Hepatocyte (in vitro differentiated cells): Measurements from ENCODE around the gene CAB39. TPM values are rescaled to one million over a fixed set of nuclear protein-coding genes. Genes with fewer than 3 reads are reported as not detected.
"Not testable (repeated sequence)": the region's sequence is repeated elsewhere in the genome, so short reads cannot be mapped to it uniquely, and the experiment has no call there.

ENCODE experiments used
- DNase-seq: peaks from one replicate; pipeline ENCODE4 v3.0.0-alpha.2; 2016; ENCODE audit warnings: low spot score
- H2AFZ ChIP-seq: fragments of 200-600 bp; sonication (generic); 2 replicates; pipeline ENCODE4 v1.6.0; 2016; ENCODE audit warnings: antibody characterized with exemption, mild to moderate bottlenecking
- H3K27ac ChIP-seq: fragments of 200-600 bp; sonication (generic); 2 replicates; pipeline ENCODE4 v1.5.1; 2016; ENCODE audit warnings: mild to moderate bottlenecking
- H3K27me3 ChIP-seq: fragments of 200-600 bp; sonication (generic); 2 replicates; pipeline ENCODE4 v1.6.1; 2016
- H3K36me3 ChIP-seq: fragments of 200-600 bp; sonication (generic); replicated peaks from 2 replicates; pipeline ENCODE4 v1.5.1; 2016; ENCODE audit warnings: low read depth; ENCODE audit not compliant: insufficient read depth
- H3K4me1 ChIP-seq: fragments of 200-600 bp; sonication (generic); 2 replicates; pipeline ENCODE4 v1.5.1; 2016; ENCODE audit warnings: mild to moderate bottlenecking, moderate library complexity; ENCODE audit not compliant: insufficient read depth
- H3K4me2 ChIP-seq: fragments of 200-600 bp; sonication (generic); 2 replicates; pipeline ENCODE4 v1.6.0; 2016
- H3K4me3 ChIP-seq: fragments of 200-600 bp; sonication (generic); 2 replicates; pipeline ENCODE4 v1.5.1; 2016; ENCODE audit warnings: mild to moderate bottlenecking
- H3K79me2 ChIP-seq: fragments of 200-600 bp; sonication (generic); 2 replicates; pipeline ENCODE4 v1.6.0; 2017; ENCODE audit warnings: mild to moderate bottlenecking
- H3K9me2 ChIP-seq: fragments of 200-600 bp; sonication (generic); replicated peaks from 2 replicates; pipeline ENCODE4 v1.6.0; 2017; ENCODE audit warnings: mild to moderate bottlenecking; ENCODE audit not compliant: insufficient read depth
- H3K9me3 ChIP-seq: fragments of 200-600 bp; sonication (generic); 2 replicates; pipeline ENCODE4 v1.5.1; 2016; ENCODE audit warnings: low read depth, mild to moderate bottlenecking
- H4K20me1 ChIP-seq: fragments of 200-600 bp; sonication (generic); 2 replicates; pipeline ENCODE4 v1.6.0; 2016; ENCODE audit warnings: mild to moderate bottlenecking; ENCODE audit not compliant: insufficient read depth, poor library complexity, severe bottlenecking
- EZH2 ChIP-seq: fragments of 200-600 bp; sonication (generic); IDR thresholded peaks from 2 replicates; pipeline ENCODE4 v1.6.1; 2016; ENCODE audit warnings: antibody characterized with exemption, mild to moderate bottlenecking, borderline replicate concordance
- EZH2phosphoT487 ChIP-seq: fragments of 200-600 bp; sonication (generic); IDR thresholded peaks from one replicate; pipeline ENCODE4 v1.6.1; 2018; ENCODE audit warnings: antibody characterized with exemption, mild to moderate bottlenecking, low read depth, moderate library complexity; ENCODE audit not compliant: unreplicated experiment, severe bottlenecking
- whole genome bisulfite sequencing: methylation state at CpG from one replicate; pipeline ENCODE4 v1.1.6; 2016; ENCODE audit warnings: low lambda C conversion rate; ENCODE audit errors: missing lambda C conversion rate; 5-methylcytosine and 5-hydroxymethylcytosine counted together
- polyA plus RNA-seq: library from polyadenylated mRNA; unstranded; fragments of >200 nt; fragmentation: Nextera tagmentation; extraction: Ambion mirVana; gene quantifications from 2 replicates; pipeline ENCODE4 v1.2.1, GENCODE V29; 2016
- total RNA-seq: library from RNA; depleted of rRNA; stranded (reverse); fragments of >200 nt; gene quantifications from 2 replicates; pipeline ENCODE4 v1.2.3, GENCODE V29; 2014
- TF ChIP-seq, protein P1 (sequence below): fragments of 200-600 bp; sonication (generic); IDR thresholded peaks from 2 replicates; pipeline ENCODE4 v1.5.1; 2016; ENCODE audit warnings: antibody characterized with exemption, mild to moderate bottlenecking; ENCODE audit not compliant: poor library complexity

CAB39 gene
- total and polyA plus RNA-seq, 2 experiments from 2014 or later = 38.5 to 84.4 TPM

GRCh38 chr2:230696670-230697069, 16.0 kb upstream of the CAB39 start:
- no peak for DNase-seq
- Histone ChIP-seq H3K9me2 (no peaks in the 10 kb centered on the region), H3K4me1 (no peaks in the 10 kb centered on the region), H4K20me1 (no peaks in the 10 kb centered on the region), H2AFZ (no peak overlapping the region), H3K4me2 (no peak overlapping the region), H3K36me3 (no peaks in the 10 kb centered on the region), H3K27ac (no peak overlapping the region), H3K27me3 (no peaks in the 10 kb centered on the region), H3K9me3 (no peaks in the 10 kb centered on the region), H3K79me2 (no peaks in the 10 kb centered on the region), H3K4me3 (no peak overlapping the region)
- TF ChIP-seq EZH2phosphoT487 = no peak
- TF ChIP-seq, protein P1, sequence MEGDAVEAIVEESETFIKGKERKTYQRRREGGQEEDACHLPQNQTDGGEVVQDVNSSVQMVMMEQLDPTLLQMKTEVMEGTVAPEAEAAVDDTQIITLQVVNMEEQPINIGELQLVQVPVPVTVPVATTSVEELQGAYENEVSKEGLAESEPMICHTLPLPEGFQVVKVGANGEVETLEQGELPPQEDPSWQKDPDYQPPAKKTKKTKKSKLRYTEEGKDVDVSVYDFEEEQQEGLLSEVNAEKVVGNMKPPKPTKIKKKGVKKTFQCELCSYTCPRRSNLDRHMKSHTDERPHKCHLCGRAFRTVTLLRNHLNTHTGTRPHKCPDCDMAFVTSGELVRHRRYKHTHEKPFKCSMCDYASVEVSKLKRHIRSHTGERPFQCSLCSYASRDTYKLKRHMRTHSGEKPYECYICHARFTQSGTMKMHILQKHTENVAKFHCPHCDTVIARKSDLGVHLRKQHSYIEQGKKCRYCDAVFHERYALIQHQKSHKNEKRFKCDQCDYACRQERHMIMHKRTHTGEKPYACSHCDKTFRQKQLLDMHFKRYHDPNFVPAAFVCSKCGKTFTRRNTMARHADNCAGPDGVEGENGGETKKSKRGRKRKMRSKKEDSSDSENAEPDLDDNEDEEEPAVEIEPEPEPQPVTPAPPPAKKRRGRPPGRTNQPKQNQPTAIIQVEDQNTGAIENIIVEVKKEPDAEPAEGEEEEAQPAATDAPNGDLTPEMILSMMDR = no peak

DNA sequence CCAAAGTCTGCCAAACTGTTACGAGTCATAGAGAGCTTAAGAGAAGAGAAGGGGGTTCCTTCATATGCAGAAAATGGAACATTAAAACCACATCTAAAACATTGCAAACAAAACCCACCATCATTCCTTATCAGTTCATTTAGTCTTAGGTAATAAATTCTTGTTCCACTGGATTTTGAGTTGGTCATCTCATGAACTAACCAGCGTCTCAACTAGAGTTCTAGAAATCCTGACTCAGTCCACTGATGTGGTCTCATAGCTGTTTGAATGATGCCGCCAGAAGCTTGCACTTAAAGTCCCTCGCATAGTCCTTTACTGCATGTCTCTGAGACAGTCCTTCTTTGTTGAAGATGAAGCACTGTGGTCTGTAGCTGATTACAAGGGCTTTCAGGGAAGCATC, 15.0 kb upstream of the CAB39 start:
- H3K79me2 ChIP-seq = no peaks in the 10 kb centered on the region
- H3K4me1 ChIP-seq = no peaks in the 10 kb centered on the region
- no peaks in the 10 kb centered on the region for H3K9me3 ChIP-seq
- H4K20me1 ChIP-seq = no peaks in the 10 kb centered on the region
- WGBS = 83% methylated on average over 4 of the region's 4 CpGs
- no peaks in the 10 kb centered on the region for H3K9me2 ChIP-seq
- no peaks in the 10 kb centered on the region for H3K36me3 ChIP-seq
- H3K4me3 ChIP-seq = no peak overlapping the region
- H3K27ac ChIP-seq = no peak overlapping the region
- no peak for TF ChIP-seq EZH2phosphoT487
- TF ChIP-seq EZH2 = no peak
- TF ChIP-seq, protein P1 = no peak
- no peak for DNase-seq
- H3K27me3 ChIP-seq = no peaks in the 10 kb centered on the region
- H2AFZ ChIP-seq = no peak overlapping the region
- H3K4me2 ChIP-seq = no peak overlapping the region

DNA sequence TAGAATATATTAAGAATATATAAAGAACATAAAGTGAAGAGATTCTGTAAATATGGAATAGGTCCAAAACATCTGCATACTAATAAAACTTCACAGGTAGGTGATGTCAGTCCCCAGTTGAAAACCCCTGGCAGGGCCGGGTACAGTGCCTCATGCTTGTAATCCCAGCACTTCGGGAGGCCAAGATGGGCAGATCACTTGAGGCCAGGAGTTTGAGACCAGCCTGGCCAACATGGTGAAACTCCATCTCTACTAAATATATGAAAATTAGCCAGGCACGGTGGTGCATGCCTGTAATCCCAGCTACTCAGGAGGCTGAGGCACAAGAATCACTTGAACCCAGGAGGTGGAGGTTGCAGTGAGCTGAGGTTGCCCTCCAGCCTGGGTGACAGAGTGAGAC, 13.9 kb upstream of the CAB39 start:
- not testable (repeated sequence) for H3K9me2 ChIP-seq, H3K27me3 ChIP-seq, H3K79me2 ChIP-seq, H3K4me1 ChIP-seq, H3K4me2 ChIP-seq, H3K27ac ChIP-seq, H2AFZ ChIP-seq, H3K36me3 ChIP-seq, H3K4me3 ChIP-seq, DNase-seq, H4K20me1 ChIP-seq, H3K9me3 ChIP-seq
- WGBS = 89% methylated on average over 3 of the region's 3 CpGs

DNA sequence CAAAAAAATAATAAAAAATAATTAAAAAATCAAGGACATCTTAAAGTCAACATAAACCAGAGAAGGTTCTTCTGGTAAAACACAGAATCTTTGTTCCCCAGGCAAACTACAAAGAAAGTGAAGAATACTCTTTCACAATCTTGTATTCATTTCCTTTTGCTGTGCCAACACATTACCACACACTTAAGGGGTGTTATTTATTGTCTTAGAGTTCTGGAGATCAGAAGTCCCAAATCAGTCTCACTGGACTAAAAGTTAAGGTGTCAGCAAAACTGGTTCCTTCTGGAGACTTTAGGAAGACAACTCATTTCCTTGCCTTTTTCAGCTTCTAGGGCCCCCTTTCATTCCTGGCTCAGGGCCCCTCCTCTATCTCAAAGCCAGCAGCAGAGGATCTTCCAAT, 12.2 kb upstream of the CAB39 start:
- H2AFZ ChIP-seq = no peak overlapping the region

More for the DNA sequence above, 12.2 kb upstream of the CAB39 start:
- Histone ChIP-seq H3K27ac (no peak overlapping the region), H3K4me2 (no peak overlapping the region), H3K4me1 (no peaks in the 10 kb centered on the region), H3K36me3 (no peaks in the 10 kb centered on the region), H3K9me2 (no peaks in the 10 kb centered on the region), H3K9me3 (no peaks in the 10 kb centered on the region), H4K20me1 (no peaks in the 10 kb centered on the region), H3K4me3 (no peak overlapping the region), H3K27me3 (no peaks in the 10 kb centered on the region), H3K79me2 (no peaks in the 10 kb centered on the region)
- TF ChIP-seq, protein P1 = no peak
- no peak for TF ChIP-seq EZH2phosphoT487
- no peak for DNase-seq
